ENCODE data around the gene QPCTL.
A peak's percentile ranks its signal among the peaks of the same experiment; 100 is the strongest.

QPCTL gene

DNA sequence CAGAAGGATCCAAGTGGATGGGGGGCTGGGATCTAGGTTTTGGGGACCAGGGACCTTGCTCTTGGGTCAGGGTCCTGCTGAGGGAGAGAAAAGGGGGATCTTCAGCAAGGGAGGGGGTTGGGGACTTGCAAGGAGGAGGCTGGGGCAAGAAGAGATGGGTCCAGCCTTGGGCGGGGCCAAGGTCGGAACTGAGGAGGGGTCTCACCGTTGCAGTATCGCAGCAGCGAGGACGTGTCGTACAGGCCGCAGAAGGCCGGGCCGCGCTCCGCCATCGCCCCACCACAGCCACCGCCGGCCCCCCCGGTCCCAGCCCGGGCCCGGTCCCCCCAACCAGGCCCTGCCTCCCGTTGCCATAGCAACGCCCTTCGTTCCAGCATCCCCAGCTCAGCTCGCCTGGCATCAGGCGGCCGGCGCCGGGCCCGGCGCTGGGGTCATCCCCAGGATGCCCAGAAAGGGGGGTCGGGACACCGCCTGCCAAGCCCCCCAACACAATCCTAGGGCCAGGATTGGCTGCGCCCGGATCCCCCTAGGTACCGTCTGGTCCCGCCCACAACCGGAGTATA is 47.3 kb upstream of the QPCTL start:
- no peak overlapping the region for H4K8ac ChIP-seq (ENCODE audit: low read depth, low read length)
- H3K79me1 ChIP-seq (ENCODE audit: low read length), result peaks cover 6% of the 10 kb centered on the region
- H2BK120ac ChIP-seq (ENCODE audit: insufficient read depth, low read length, poor library complexity), result no peak overlapping the region
- no peak overlapping the region for H3K18ac ChIP-seq (ENCODE audit: low read length)
- WGBS (ENCODE audit: extremely low coverage, insufficient coverage, insufficient read length), result no CpG with 5 or more reads among the region's 35 CpGs
- H3K27ac ChIP-seq (ENCODE audit: low read depth, low read length), result no peak overlapping the region
- H2BK12ac ChIP-seq (ENCODE audit: low read length), result no peak overlapping the region
- no peak overlapping the region for H2AK5ac ChIP-seq (ENCODE audit: low read length)
- H3K14ac ChIP-seq (ENCODE audit: low read length), result no peak overlapping the region
- no peak overlapping the region for H4K12ac ChIP-seq (ENCODE audit: low read depth, low read length)
- H3K4ac ChIP-seq (ENCODE audit: low read depth, low read length), result no peak overlapping the region
- no peak overlapping the region for H2BK5ac ChIP-seq (ENCODE audit: low read depth, low read length, poor library complexity)
- H3K4me3 ChIP-seq (ENCODE audit: low read depth, low read length), result no peak overlapping the region
- no peak overlapping the region for H3K9ac ChIP-seq (ENCODE audit: low read length)
- peaks cover 9% of the 10 kb centered on the region for H3K27me3 ChIP-seq (ENCODE audit: insufficient read depth, low read length)
- no peak overlapping the region for H2AFZ ChIP-seq (ENCODE audit: insufficient read depth, low read length, poor library complexity)
- H3K79me2 ChIP-seq (ENCODE audit: control insufficient read depth, insufficient read depth, low read length, poor library complexity), result no peaks in the 10 kb centered on the region
- peaks cover 17 to 25% of the 10 kb centered on the region in 2 experiments for H3K4me1 ChIP-seq (ENCODE audit: control insufficient read depth in 1 of 2, insufficient read depth in 2 of 2, low read length in 2 of 2)
- no peak for DNase-seq
- no peaks in the 10 kb centered on the region for H3K36me3 ChIP-seq (ENCODE audit: control insufficient read depth in 1 of 2, insufficient read depth in 2 of 2, low read length in 2 of 2)
- no peak overlapping the region for H3K23ac ChIP-seq (ENCODE audit: low read length)
- peaks cover 2% of the 10 kb centered on the region for H3K9me3 ChIP-seq (ENCODE audit: insufficient read depth, low read depth, low read length)
- no peak overlapping the region for H4K91ac ChIP-seq (ENCODE audit: low read depth, low read length)
- peak overlapping the region; percentile 48 for H3K4me2 ChIP-seq (ENCODE audit: low read length)

DNA sequence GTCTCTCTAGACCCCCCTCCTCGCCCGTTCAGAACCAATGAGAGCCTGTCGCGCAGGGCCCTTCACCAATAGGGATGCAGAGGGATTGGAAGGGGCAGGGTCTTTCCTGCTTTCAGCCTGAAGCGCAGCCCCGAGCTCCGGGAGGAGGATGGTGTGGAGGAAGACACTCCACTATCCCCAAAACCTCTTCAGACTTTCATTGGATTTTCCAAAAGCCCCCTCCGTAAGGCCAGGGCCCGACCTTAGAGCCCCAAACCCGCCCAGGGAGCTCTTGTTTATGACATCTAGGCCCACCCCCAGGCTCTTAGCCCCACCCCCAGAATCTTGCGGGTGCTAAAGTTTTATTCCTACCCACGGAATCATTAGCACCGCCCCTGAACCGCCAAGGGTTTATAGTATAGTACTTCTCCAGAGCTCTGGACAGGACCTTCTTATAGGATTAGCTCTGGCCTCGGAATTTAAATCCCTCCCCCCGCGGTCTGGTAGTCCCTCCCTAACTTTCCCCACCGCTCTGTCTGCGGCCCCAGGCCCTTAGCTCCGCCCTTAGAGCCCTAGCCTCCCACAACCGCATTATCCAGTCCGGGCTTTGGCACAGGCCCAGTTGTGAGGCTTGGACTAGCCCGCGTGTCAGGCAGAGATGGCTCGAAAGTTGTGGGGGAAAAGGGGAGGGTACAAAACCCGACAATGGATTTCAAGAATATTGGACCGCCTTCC is 46.7 kb upstream of the QPCTL start:
- Histone ChIP-seq H3K14ac (ENCODE audit: low read length) (no peak overlapping the region), H2BK12ac (ENCODE audit: low read length) (no peak overlapping the region), H2AK5ac (ENCODE audit: low read length) (no peak overlapping the region), H3K4me2 (ENCODE audit: low read length) (peak overlapping the region; percentile 48), H2AFZ (ENCODE audit: insufficient read depth, low read length, poor library complexity) (peak overlapping the region; percentile 11), H3K18ac (ENCODE audit: low read length) (no peak overlapping the region), H3K27ac (ENCODE audit: low read depth, low read length) (no peak overlapping the region), H3K23ac (ENCODE audit: low read length) (no peak overlapping the region), H4K91ac (ENCODE audit: low read depth, low read length) (no peak overlapping the region), H3K79me2 (ENCODE audit: control insufficient read depth, insufficient read depth, low read length, poor library complexity) (no peaks in the 10 kb centered on the region), H3K36me3 (ENCODE audit: control insufficient read depth in 1 of 2, insufficient read depth in 2 of 2, low read length in 2 of 2) (no peaks in the 10 kb centered on the region), H2BK120ac (ENCODE audit: insufficient read depth, low read length, poor library complexity) (no peak overlapping the region), H3K9ac (ENCODE audit: low read length) (no peak overlapping the region), H3K9me3 (ENCODE audit: insufficient read depth, low read depth, low read length) (peaks cover 2% of the 10 kb centered on the region), H3K4me3 (ENCODE audit: low read depth, low read length) (no peak overlapping the region), H2BK5ac (ENCODE audit: low read depth, low read length, poor library complexity) (no peak overlapping the region), H4K8ac (ENCODE audit: low read depth, low read length) (no peak overlapping the region), H3K79me1 (ENCODE audit: low read length) (peaks cover 6% of the 10 kb centered on the region), H4K12ac (ENCODE audit: low read depth, low read length) (no peak overlapping the region), H3K4ac (ENCODE audit: low read depth, low read length) (no peak overlapping the region), H3K4me1 (ENCODE audit: control insufficient read depth in 1 of 2, insufficient read depth in 2 of 2, low read length in 2 of 2) (peaks cover 16 to 24% of the 10 kb centered on the region in 2 experiments), H3K27me3 (ENCODE audit: insufficient read depth, low read length) (peaks cover 9% of the 10 kb centered on the region)
- no CpG with 5 or more reads among the region's 27 CpGs for WGBS (ENCODE audit: extremely low coverage, insufficient coverage, insufficient read length)
- DNase-seq, result peak; percentile 84 to 92

DNA sequence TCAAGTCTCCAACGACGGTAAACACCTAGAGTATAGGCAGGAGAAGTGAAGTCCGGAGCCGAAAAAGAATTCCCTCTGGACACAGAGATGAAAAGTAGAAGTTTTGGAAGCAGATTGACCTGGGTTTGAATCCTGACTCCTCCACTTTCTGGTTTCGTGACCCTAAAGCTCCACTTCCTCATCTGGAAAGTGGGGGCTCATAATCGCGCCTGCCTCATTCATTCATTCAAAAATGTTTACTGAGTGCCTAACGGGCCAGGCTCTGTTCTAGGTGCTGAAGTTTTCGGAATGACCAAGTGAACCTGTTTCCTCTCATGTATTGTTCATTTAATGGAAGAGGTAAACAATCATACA is 46.1 kb upstream of the QPCTL start:
- no peak overlapping the region for H3K4me3 ChIP-seq (ENCODE audit: low read depth, low read length)
- no peak overlapping the region for H3K23ac ChIP-seq (ENCODE audit: low read length)
- no peak overlapping the region for H3K4ac ChIP-seq (ENCODE audit: low read depth, low read length)
- H2BK12ac ChIP-seq (ENCODE audit: low read length), result no peak overlapping the region
- H3K4me1 ChIP-seq (ENCODE audit: control insufficient read depth in 1 of 2, insufficient read depth in 2 of 2, low read length in 2 of 2), result peaks cover 14 to 20% of the 10 kb centered on the region in 2 experiments
- H3K79me1 ChIP-seq (ENCODE audit: low read length), result peaks cover 5% of the 10 kb centered on the region
- H3K9ac ChIP-seq (ENCODE audit: low read length), result no peak overlapping the region
- H3K27ac ChIP-seq (ENCODE audit: low read depth, low read length), result no peak overlapping the region
- H3K18ac ChIP-seq (ENCODE audit: low read length), result no peak overlapping the region
- H3K27me3 ChIP-seq (ENCODE audit: insufficient read depth, low read length), result peaks cover 9% of the 10 kb centered on the region
- WGBS (ENCODE audit: extremely low coverage, insufficient coverage, insufficient read length), result no CpG with 5 or more reads among the region's 9 CpGs
- no peak overlapping the region for H4K91ac ChIP-seq (ENCODE audit: low read depth, low read length)
- H2BK5ac ChIP-seq (ENCODE audit: low read depth, low read length, poor library complexity), result no peak overlapping the region
- no peak overlapping the region for H2BK120ac ChIP-seq (ENCODE audit: insufficient read depth, low read length, poor library complexity)
- no peaks in the 10 kb centered on the region for H3K36me3 ChIP-seq (ENCODE audit: control insufficient read depth in 1 of 2, insufficient read depth in 2 of 2, low read length in 2 of 2)
- H3K4me2 ChIP-seq (ENCODE audit: low read length), result no peak overlapping the region
- H3K14ac ChIP-seq (ENCODE audit: low read length), result no peak overlapping the region
- peaks cover 2% of the 10 kb centered on the region for H3K9me3 ChIP-seq (ENCODE audit: insufficient read depth, low read depth, low read length)
- peak overlapping the region; percentile 11 for H2AFZ ChIP-seq (ENCODE audit: insufficient read depth, low read length, poor library complexity)
- H3K79me2 ChIP-seq (ENCODE audit: control insufficient read depth, insufficient read depth, low read length, poor library complexity), result no peaks in the 10 kb centered on the region
- no peak overlapping the region for H2AK5ac ChIP-seq (ENCODE audit: low read length)
- H4K12ac ChIP-seq (ENCODE audit: low read depth, low read length), result no peak overlapping the region
- DNase-seq, result no peak
- no peak overlapping the region for H4K8ac ChIP-seq (ENCODE audit: low read depth, low read length)

DNA sequence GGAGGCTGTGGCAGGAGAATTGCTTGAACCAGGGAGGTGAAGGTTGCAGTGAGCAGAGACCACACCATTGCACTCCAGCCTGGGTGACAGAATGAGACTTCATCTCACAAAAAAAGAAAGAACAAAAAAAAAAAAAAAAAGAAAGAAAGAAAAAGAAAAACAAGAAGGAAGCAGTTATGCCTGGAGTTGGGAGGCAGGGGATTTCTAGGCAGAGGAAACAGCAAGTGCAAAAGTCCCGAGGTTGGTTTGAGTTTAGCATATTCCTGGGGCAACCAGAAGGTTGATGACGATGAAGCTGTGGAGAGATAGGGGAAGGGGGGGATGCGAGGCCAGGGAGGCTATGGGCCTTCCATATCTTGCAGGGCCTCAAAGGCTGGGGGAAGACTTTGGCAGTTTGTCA is 41.7 kb upstream of the QPCTL start:
- Histone ChIP-seq H2BK120ac (ENCODE audit: insufficient read depth, low read length, poor library complexity) (no peak overlapping the region), H3K9me3 (ENCODE audit: insufficient read depth, low read depth, low read length) (no peaks in the 10 kb centered on the region), H3K4ac (ENCODE audit: low read depth, low read length) (no peak overlapping the region), H4K12ac (ENCODE audit: low read depth, low read length) (no peak overlapping the region), H3K23ac (ENCODE audit: low read length) (no peak overlapping the region), H2BK12ac (ENCODE audit: low read length) (no peak overlapping the region), H3K14ac (ENCODE audit: low read length) (no peak overlapping the region), H4K8ac (ENCODE audit: low read depth, low read length) (no peak overlapping the region), H3K4me1 (ENCODE audit: control insufficient read depth in 1 of 2, insufficient read depth in 2 of 2, low read length in 2 of 2) (peaks cover 0 to 5% of the 10 kb centered on the region in 2 experiments), H3K4me2 (ENCODE audit: low read length) (no peak overlapping the region), H3K9ac (ENCODE audit: low read length) (no peak overlapping the region), H4K91ac (ENCODE audit: low read depth, low read length) (no peak overlapping the region), H2AK5ac (ENCODE audit: low read length) (no peak overlapping the region), H3K79me2 (ENCODE audit: control insufficient read depth, insufficient read depth, low read length, poor library complexity) (no peaks in the 10 kb centered on the region), H3K27ac (ENCODE audit: low read depth, low read length) (no peak overlapping the region), H3K18ac (ENCODE audit: low read length) (no peak overlapping the region), H3K79me1 (ENCODE audit: low read length) (no peaks in the 10 kb centered on the region), H2AFZ (ENCODE audit: insufficient read depth, low read length, poor library complexity) (no peak overlapping the region), H3K4me3 (ENCODE audit: low read depth, low read length) (no peak overlapping the region), H3K36me3 (ENCODE audit: control insufficient read depth in 1 of 2, insufficient read depth in 2 of 2, low read length in 2 of 2) (no peaks in the 10 kb centered on the region), H2BK5ac (ENCODE audit: low read depth, low read length, poor library complexity) (no peak overlapping the region), H3K27me3 (ENCODE audit: insufficient read depth, low read length) (no peaks in the 10 kb centered on the region)
- DNase-seq, result no peak
- WGBS (ENCODE audit: extremely low coverage, insufficient coverage, insufficient read length), result no CpG with 5 or more reads among the region's 3 CpGs

Measured in trophoblast cell (in vitro differentiated cells and primary cell).